ENCODE measurements around the gene IPO8. TPM values are rescaled to one million over a fixed set of nuclear protein-coding genes. Genes with fewer than 3 reads are reported as not detected.

The IPO8 gene
- total RNA-seq, 1 donor from 2014 or later, result 24.3 TPM

Other genes with a start within 250 kb of the IPO8 start
- 29.0 TPM for gene CAPRIN2, start 59.1 kb upstream of the IPO8 start, total RNA-seq
- 1.9 TPM for gene TSPAN11, start 230.9 kb upstream of the IPO8 start, total RNA-seq

Measured in cardiac septum (tissue), 1 donor.